H7 (cell line): ENCODE data around the gene HM13. TPM values are rescaled to one million over a fixed set of nuclear protein-coding genes. Genes with fewer than 3 reads are reported as not detected.
"Not testable (repeated sequence)": the region's sequence is repeated elsewhere in the genome, so short reads cannot be mapped to it uniquely, and the experiment has no call there.

Experiments used
- DNase-seq: peaks from one replicate; pipeline ENCODE4 v3.0.0; 2012
- H3K27me3 ChIP-seq: 2 replicates; pipeline ENCODE4 v1.6.0; 2011; ENCODE audit warnings: mild to moderate bottlenecking, low read length; ENCODE audit not compliant: control insufficient read depth, insufficient read depth
- H3K36me3 ChIP-seq: replicated peaks from 2 replicates; pipeline ENCODE4 v1.5.1; 2011; ENCODE audit warnings: low read length; ENCODE audit not compliant: control insufficient read depth, insufficient read depth
- H3K4me3 ChIP-seq: 2 replicates; pipeline ENCODE4 v1.5.1; 2011; ENCODE audit warnings: low read depth, mild to moderate bottlenecking, control low read depth, low read length, moderate library complexity; ENCODE audit not compliant: insufficient read depth
- total RNA-seq: library from RNA; depleted of rRNA; stranded (reverse); fragments of >200 nt; shearing (Covaris generic); gene quantifications from 2 replicates; pipeline ENCODE4 v1.2.3, GENCODE V29; 2014; rRNA removed

Gene HM13
- total RNA-seq, 1 experiment from 2014 or later, result 63.9 TPM

DNA sequence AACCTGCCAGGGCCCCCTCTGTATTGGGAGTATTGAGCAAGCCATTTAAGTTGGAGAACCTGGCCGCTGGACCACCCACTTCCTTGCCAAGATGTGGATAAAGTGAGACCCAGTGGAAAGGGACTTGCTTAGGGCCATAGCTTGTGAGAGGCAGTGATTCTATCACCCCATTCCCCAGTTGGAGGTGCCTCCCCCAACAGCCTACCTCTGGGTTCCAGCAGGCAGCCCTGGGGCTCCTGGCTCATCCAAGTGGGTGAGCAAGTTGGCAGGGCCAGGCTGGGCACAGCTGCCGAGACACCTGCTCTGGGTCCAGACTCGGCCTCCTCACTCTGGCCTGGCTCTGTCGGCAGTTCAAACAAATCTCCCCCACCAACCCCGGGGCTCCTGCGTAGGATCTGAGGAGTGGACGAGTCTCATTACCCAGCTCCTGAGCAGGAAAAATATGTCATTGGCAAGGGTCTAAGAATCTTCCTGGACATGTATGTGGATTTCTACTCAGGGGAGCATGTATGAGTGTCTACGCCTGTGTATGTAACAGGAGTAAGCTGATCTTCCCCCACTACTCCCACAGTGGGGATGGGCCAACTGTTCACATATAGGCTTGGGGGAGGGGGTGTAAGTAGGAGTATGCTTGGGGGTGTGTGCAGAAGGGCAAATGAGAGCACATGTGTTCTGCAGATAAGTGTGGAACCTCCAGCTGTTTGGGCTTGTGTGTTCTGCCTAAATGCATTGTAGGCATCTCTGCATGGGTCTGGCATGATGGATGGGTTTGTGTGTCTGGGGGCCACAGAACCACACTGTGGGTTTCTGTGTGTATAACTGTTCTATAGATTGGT lies 92.8 kb downstream of the HM13 start:
- Histone ChIP-seq H3K4me3 (peak overlapping the region; percentile 99), H3K27me3 (no peaks in the 10 kb centered on the region), H3K36me3 (peaks cover 2% of the 10 kb centered on the region)
- DNase-seq, result peak; percentile 75

DNA sequence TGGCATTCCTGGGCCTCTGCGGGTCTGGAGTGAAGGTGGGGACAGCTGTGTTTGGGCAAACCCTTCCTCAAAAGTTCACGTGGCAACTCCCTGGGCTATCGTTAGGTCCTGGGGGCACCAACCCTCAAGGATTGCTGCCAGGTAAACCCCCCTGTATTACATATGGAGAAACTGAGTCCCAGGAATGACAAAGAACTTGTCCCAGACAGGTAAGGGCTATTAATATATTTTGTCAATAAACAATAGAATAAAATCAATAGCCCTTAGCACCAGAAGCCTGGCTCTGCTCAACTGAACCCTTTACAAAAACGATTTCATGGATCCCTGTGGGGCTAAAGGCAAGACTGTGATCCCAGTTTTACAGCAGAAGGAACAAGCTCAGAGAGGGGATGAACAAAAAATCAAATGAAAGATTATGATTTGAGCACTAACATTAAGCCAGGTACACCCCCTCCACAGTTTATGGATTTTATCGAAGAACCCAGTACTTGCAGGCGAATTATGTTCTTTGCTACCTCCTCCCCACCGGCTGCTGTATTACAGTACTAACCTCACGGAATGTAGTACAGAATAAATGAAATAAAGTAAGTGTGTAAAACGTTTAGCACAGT lies 93.5 kb downstream of the HM13 start:
- Histone ChIP-seq H3K4me3 (peak overlapping the region; percentile 4; the same call in 1 of the 2 replicates), H3K27me3 (no peaks in the 10 kb centered on the region), H3K36me3 (peaks cover 2% of the 10 kb centered on the region)
- DNase-seq, result peak; percentile 61

DNA sequence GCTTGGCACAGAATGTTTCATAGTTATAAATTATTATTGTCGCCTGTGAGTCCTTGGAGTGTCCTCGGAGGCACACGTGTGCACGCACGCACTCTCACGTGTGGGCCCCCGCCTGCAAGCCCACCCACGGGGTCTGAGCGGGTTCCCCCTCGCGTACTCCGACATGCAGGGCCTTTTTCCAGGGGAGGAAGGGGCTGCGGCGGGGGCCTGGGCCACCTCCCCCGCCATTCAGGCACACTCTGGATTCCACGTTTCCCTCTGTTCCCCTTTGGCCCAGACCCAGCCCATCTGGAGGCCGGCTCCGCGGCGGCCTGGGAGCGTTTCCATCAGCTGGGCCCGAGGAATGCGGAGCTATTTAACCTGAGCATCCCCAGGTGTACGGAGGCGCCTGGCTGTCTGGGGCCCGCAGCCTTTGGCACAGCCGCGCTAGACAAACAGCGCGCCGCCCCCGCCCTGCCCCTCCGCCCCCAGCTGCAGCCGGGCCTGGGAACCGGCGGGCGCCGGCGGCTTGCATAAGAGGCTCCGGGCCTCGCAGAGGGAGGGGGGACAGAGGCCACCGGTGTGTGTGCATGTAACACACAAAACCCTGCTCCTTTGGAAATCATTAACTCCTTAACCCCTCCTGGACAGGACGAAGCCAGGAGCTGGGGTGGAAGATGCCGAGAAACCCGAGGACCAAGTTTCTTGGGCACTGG lies 94.2 kb downstream of the HM13 start:
- DNase-seq, result peak; percentile 98
- peaks cover 2% of the 10 kb centered on the region for H3K36me3 ChIP-seq
- H3K27me3 ChIP-seq, result no peaks in the 10 kb centered on the region
- peak overlapping the region; percentile 4; the same call in 1 of the 2 replicates for H3K4me3 ChIP-seq

- not testable (repeated sequence) for H3K27me3 ChIP-seq, H3K36me3 ChIP-seq, H3K4me3 ChIP-seq, DNase-seq
Measured at GRCh38 chr20:31612271-31612640, 98.0 kb downstream of the HM13 start.

DNA sequence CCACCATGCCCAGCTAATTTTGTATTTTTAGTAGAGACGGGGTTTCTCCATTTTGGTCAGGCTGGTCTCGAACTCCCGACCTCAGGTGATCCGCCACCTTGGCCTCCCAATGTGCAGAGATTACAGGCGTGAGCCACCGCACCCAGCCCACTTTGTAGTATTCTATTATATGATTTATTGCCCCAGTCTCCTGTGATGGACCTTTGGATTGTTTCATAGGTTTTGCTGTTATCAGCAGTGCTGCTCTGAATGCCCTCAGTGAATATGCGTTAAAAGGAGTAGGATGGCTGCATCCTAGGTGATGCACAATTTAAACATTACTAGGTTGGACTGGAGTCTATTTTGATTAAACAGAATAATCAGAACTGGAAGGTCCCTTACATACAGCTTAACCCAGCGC lies 101.2 kb downstream of the HM13 start:
- Histone ChIP-seq H3K27me3 (no peaks in the 10 kb centered on the region), H3K4me3 (no peak overlapping the region), H3K36me3 (no peaks in the 10 kb centered on the region)
- no peak for DNase-seq

- DNase-seq, result no peak
- no peak overlapping the region for H3K4me3 ChIP-seq
- H3K36me3 ChIP-seq, result no peaks in the 10 kb centered on the region
- no peaks in the 10 kb centered on the region for H3K27me3 ChIP-seq
Measured at GRCh38 chr20:31617432-31618104, 103.3 kb downstream of the HM13 start.

Other genes with a start within 250 kb of the HM13 start
- not detected in 2 replicates for gene DEFB116, start 205.9 kb upstream of the HM13 start, total RNA-seq
- not detected in 2 replicates for gene DEFB118, start 145.8 kb upstream of the HM13 start, total RNA-seq
- gene DEFB119, start 123.9 kb upstream of the HM13 start, total RNA-seq, result not detected in 2 replicates
- not detected in 2 replicates for gene DEFB121, start 108.2 kb upstream of the HM13 start, total RNA-seq
- not detected in 2 replicates for gene DEFB123, start 73.8 kb upstream of the HM13 start, total RNA-seq
- not detected in 2 replicates for gene DEFB124, start 39.3 kb upstream of the HM13 start, total RNA-seq
- gene REM1, start 39.2 kb upstream of the HM13 start, total RNA-seq, result not detected in 2 replicates
- gene ID1, start 90.8 kb downstream of the HM13 start, total RNA-seq, result 424 and 491 TPM in 2 replicates
- 0.21 TPM in 1 of 2 replicates, not detected in the other for gene COX4I2, start 123.5 kb downstream of the HM13 start, total RNA-seq
- gene BCL2L1, start 208.4 kb downstream of the HM13 start, total RNA-seq, result 38.5 and 53.6 TPM in 2 replicates
- 119 and 157 TPM in 2 replicates for gene TPX2, start 224.8 kb downstream of the HM13 start, total RNA-seq